OCI-LY7 (cell line): ENCODE data around the gene SUPT5H. TPM values are rescaled to one million over a fixed set of nuclear protein-coding genes. Genes with fewer than 3 reads are reported as not detected.

Experiments used
- BruUV-seq: library from RNA; stranded (reverse); fragments of 400-500 nt; replicated peaks from 2 replicates; lab custom pipeline; 2021; lab: Mats Ljungman, UMichigan
- CTCF ChIA-PET: fragments of 300-600 bp; sonication (Branson Sonifier 250); formaldehyde crosslinking; loops from one replicate; lab custom pipeline; 2022; ENCODE audit warnings: antibody characterized with exemption; ENCODE audit not compliant: unreplicated experiment; lab: Charles Lee
- POLR2A ChIA-PET: fragments of 300-600 bp; sonication (Branson Sonifier 250); formaldehyde crosslinking; loops from one replicate; lab custom pipeline; 2022; ENCODE audit warnings: antibody characterized with exemption; lab: Charles Lee
- DNase-seq: peaks from one replicate; pipeline ENCODE4 v3.0.0-alpha.2; 2015; ENCODE audit warnings: low spot score
- H2AFZ ChIP-seq: fragments of 200-600 bp; sonication (generic), shearing (Covaris generic); 2 replicates; pipeline ENCODE4 v1.6.1; 2014; ENCODE audit warnings: mild to moderate bottlenecking, antibody characterized with exemption, low read length, moderate library complexity
- H3K27ac ChIP-seq: fragments of 200-600 bp; sonication (generic); 2 replicates; pipeline ENCODE4 v1.5.1; 2014; ENCODE audit warnings: mixed run types, low read depth, mild to moderate bottlenecking, moderate library complexity, low read length, inconsistent platforms; ENCODE audit not compliant: poor library complexity, severe bottlenecking
- H3K36me3 ChIP-seq: fragments of 200-600 bp; sonication (generic); 2 replicates; pipeline ENCODE4 v1.6.1; 2014; ENCODE audit warnings: mild to moderate bottlenecking, antibody characterized with exemption, low read length, moderate library complexity, mixed read lengths; ENCODE audit not compliant: insufficient read depth
- H3K4me1 ChIP-seq: fragments of 200-600 bp; sonication (generic); 2 replicates; pipeline ENCODE4 v1.5.1; 2014; ENCODE audit warnings: mild to moderate bottlenecking, low read length; ENCODE audit not compliant: insufficient read depth, poor library complexity, severe bottlenecking
- H3K4me2 ChIP-seq: fragments of 200-600 bp; sonication (generic); 2 replicates; pipeline ENCODE4 v1.6.1; 2014; ENCODE audit warnings: mild to moderate bottlenecking, low read length
- H3K4me3 ChIP-seq: fragments of 200-600 bp; sonication (generic); 2 replicates; pipeline ENCODE4 v1.5.1; 2014; ENCODE audit warnings: mild to moderate bottlenecking, low read depth, low read length; ENCODE audit not compliant: poor library complexity, severe bottlenecking
- H3K79me2 ChIP-seq: fragments of 200-600 bp; sonication (generic); 2 replicates; pipeline ENCODE4 v1.6.1; 2016; ENCODE audit warnings: low read depth, mild to moderate bottlenecking, low read length, moderate library complexity, mixed read lengths; ENCODE audit not compliant: insufficient read depth
- H3K9me2 ChIP-seq: fragments of 200-600 bp; sonication (generic); 2 replicates; pipeline ENCODE4 v1.6.1; 2016; ENCODE audit warnings: mild to moderate bottlenecking, low read length, mixed read lengths; ENCODE audit not compliant: insufficient read depth
- H3K9me3 ChIP-seq: fragments of 200-600 bp; sonication (generic); 2 replicates; pipeline ENCODE4 v1.6.1; 2014; ENCODE audit warnings: mild to moderate bottlenecking, mixed run types, low read length, mixed read lengths
- H4K20me1 ChIP-seq: fragments of 200-600 bp; sonication (generic); 2 replicates; pipeline ENCODE4 v1.6.1; 2014; ENCODE audit warnings: mild to moderate bottlenecking, antibody characterized with exemption, low read length, moderate library complexity, mixed read lengths; ENCODE audit not compliant: insufficient read depth
- CTCF ChIP-seq: fragments of 200-600 bp; sonication (generic); conservative IDR thresholded peaks from 2 replicates; pipeline ENCODE4 v1.5.1; 2014; ENCODE audit warnings: mild to moderate bottlenecking, antibody characterized with exemption, low read length, moderate library complexity, mixed read lengths
- EZH2phosphoT487 ChIP-seq: fragments of 200-600 bp; sonication (generic); IDR thresholded peaks from 2 replicates; pipeline ENCODE4 v1.6.1; 2018; ENCODE audit warnings: low read depth, borderline replicate concordance, mild to moderate bottlenecking, mixed run types, antibody characterized with exemption, low read length, moderate library complexity, mixed read lengths
- intact Hi-C: fragments of 100-400 bp; cut with micrococcal nuclease; formaldehyde crosslinking; loops from one replicate; pipeline ENCODE4 v1.10.0; 2022; ENCODE audit not compliant: unreplicated experiment
- microRNA-seq: library from miRNA; unstranded; fragments of <30 nt; microRNA quantifications from one replicate; pipeline ENCODE4 v1.2.0, GENCODE V29; 2022; ENCODE audit warnings: borderline replicate concordance
- small RNA-seq: library from RNA; depleted of rRNA; stranded (forward); fragments of <200 nt; gene quantifications from one replicate; pipeline ENCODE3, GENCODE V24; 2014
- total RNA-seq, 2 experiments: library from RNA; depleted of rRNA in 1 of 2; stranded (reverse); fragments of >200 nt in 1 of 2; shearing (Covaris generic) in 1 of 2; gene quantifications; 2 replicates each; pipeline ENCODE4 v1.2.3, GENCODE V29; 2014 to 2022

The SUPT5H gene
- total RNA-seq, 2 experiments from 2014 or later: 70.1 to 175 TPM

GRCh38 chr19:39525205-39525604 lies 79.8 kb downstream of the SUPT5H start:
- Histone ChIP-seq H3K4me3 (no peak overlapping the region), H3K9me3 (no peaks in the 10 kb centered on the region), H2AFZ (no peak overlapping the region), H3K36me3 (peaks cover 3% of the 10 kb centered on the region; the same call in 1 of the 2 replicates), H3K9me2 (no peaks in the 10 kb centered on the region), H3K27ac (no peak overlapping the region), H3K4me2 (no peak overlapping the region), H3K79me2 (no peaks in the 10 kb centered on the region), H3K4me1 (peaks cover 2% of the 10 kb centered on the region), H4K20me1 (no peaks in the 10 kb centered on the region)
- intact Hi-C loops: no loop called here
- CTCF ChIA-PET: interaction anchor here (0.9 kb wide), 1 partner anchor 22 kb away, joined by 4 read pairs; no protein-coding TSS in a partner anchor
- TF ChIP-seq EZH2phosphoT487: no peak
- no peak for TF ChIP-seq CTCF
- BruUV-seq: no TSS peak
- no peak for DNase-seq
- POLR2A ChIA-PET: no interaction called here

Small RNAs within 50 kb of the gene (microRNA-seq; reads per million reads assigned to microRNA genes)
- gene MIR4530: not detected

Small RNAs within 50 kb of the gene (small RNA-seq; reads per million reads assigned to genes)
- gene MIR4530: not detected

Other genes starting within 250 kb of the SUPT5H start
- not detected in 2 replicates for gene NCCRP1, start 248.6 kb upstream of the SUPT5H start, total RNA-seq (2014; rRNA removed; shearing (Covaris generic))
- not detected in 2 replicates for gene NCCRP1, start 248.6 kb upstream of the SUPT5H start, total RNA-seq (2022)
- gene SYCN, start 241.3 kb upstream of the SUPT5H start, total RNA-seq (2014; rRNA removed; shearing (Covaris generic)): not detected in 2 replicates
- gene SYCN, start 241.3 kb upstream of the SUPT5H start, total RNA-seq (2022): not detected in 2 replicates
- gene IFNL3, start 200.6 kb upstream of the SUPT5H start, total RNA-seq (2014; rRNA removed; shearing (Covaris generic)): not detected in 2 replicates
- gene IFNL3, start 200.6 kb upstream of the SUPT5H start, total RNA-seq (2022): not detected in 2 replicates
- gene IFNL4, start 196.7 kb upstream of the SUPT5H start, total RNA-seq (2014; rRNA removed; shearing (Covaris generic)): not detected in 2 replicates
- gene IFNL4, start 196.7 kb upstream of the SUPT5H start, total RNA-seq (2022): not detected in 2 replicates
- not detected in 2 replicates for gene IFNL2, start 177.2 kb upstream of the SUPT5H start, total RNA-seq (2014; rRNA removed; shearing (Covaris generic))
- not detected in 2 replicates for gene IFNL2, start 177.2 kb upstream of the SUPT5H start, total RNA-seq (2022)
- gene IFNL1, start 149.2 kb upstream of the SUPT5H start, total RNA-seq (2014; rRNA removed; shearing (Covaris generic)): not detected in 2 replicates
- gene IFNL1, start 149.2 kb upstream of the SUPT5H start, total RNA-seq (2022): not detected in 2 replicates
- gene LRFN1, start 124.7 kb upstream of the SUPT5H start, total RNA-seq (2014; rRNA removed; shearing (Covaris generic)): 1.2 and 2.0 TPM in 2 replicates
- 2.8 and 3.6 TPM in 2 replicates for gene LRFN1, start 124.7 kb upstream of the SUPT5H start, total RNA-seq (2022)
- 135 and 183 TPM in 2 replicates for gene GMFG, start 109.5 kb upstream of the SUPT5H start, total RNA-seq (2014; rRNA removed; shearing (Covaris generic))
- 230 and 314 TPM in 2 replicates for gene GMFG, start 109.5 kb upstream of the SUPT5H start, total RNA-seq (2022)
- 46.2 and 59.4 TPM in 2 replicates for gene SAMD4B, start 103.2 kb upstream of the SUPT5H start, total RNA-seq (2014; rRNA removed; shearing (Covaris generic))
- gene SAMD4B, start 103.2 kb upstream of the SUPT5H start, total RNA-seq (2022): 60.0 and 68.8 TPM in 2 replicates
- gene PAF1, start 54.5 kb upstream of the SUPT5H start, total RNA-seq (2014; rRNA removed; shearing (Covaris generic)): 33.1 and 35.4 TPM in 2 replicates
- 45.9 and 46.8 TPM in 2 replicates for gene PAF1, start 54.5 kb upstream of the SUPT5H start, total RNA-seq (2022)
- 15.7 and 28.3 TPM in 2 replicates for gene MED29, start 54.2 kb upstream of the SUPT5H start, total RNA-seq (2014; rRNA removed; shearing (Covaris generic))
- 31.2 and 31.3 TPM in 2 replicates for gene MED29, start 54.2 kb upstream of the SUPT5H start, total RNA-seq (2022)
- gene ZFP36, start 38.7 kb upstream of the SUPT5H start, total RNA-seq (2014; rRNA removed; shearing (Covaris generic)): 19.4 and 21.8 TPM in 2 replicates
- gene ZFP36, start 38.7 kb upstream of the SUPT5H start, total RNA-seq (2022): 55.9 and 57.2 TPM in 2 replicates
- 28.3 and 30.4 TPM in 2 replicates for gene PLEKHG2, start 32.9 kb upstream of the SUPT5H start, total RNA-seq (2014; rRNA removed; shearing (Covaris generic))
- 65.9 and 68.2 TPM in 2 replicates for gene PLEKHG2, start 32.9 kb upstream of the SUPT5H start, total RNA-seq (2022)
- 538 and 634 TPM in 2 replicates for gene RPS16, start 9.6 kb upstream of the SUPT5H start, total RNA-seq (2014; rRNA removed; shearing (Covaris generic))
- gene RPS16, start 9.6 kb upstream of the SUPT5H start, total RNA-seq (2022): 3,661 and 4,044 TPM in 2 replicates
- 98.1 and 116 TPM in 2 replicates for gene TIMM50, start 35.3 kb downstream of the SUPT5H start, total RNA-seq (2014; rRNA removed; shearing (Covaris generic))
- gene TIMM50, start 35.3 kb downstream of the SUPT5H start, total RNA-seq (2022): 91.1 and 93.2 TPM in 2 replicates
- gene DLL3, start 53.4 kb downstream of the SUPT5H start, total RNA-seq (2014; rRNA removed; shearing (Covaris generic)): 3.4 and 4.4 TPM in 2 replicates
- gene DLL3, start 53.4 kb downstream of the SUPT5H start, total RNA-seq (2022): 3.2 and 4.4 TPM in 2 replicates
- not detected in 2 replicates for gene SELENOV, start 69.6 kb downstream of the SUPT5H start, total RNA-seq (2014; rRNA removed; shearing (Covaris generic))
- not detected in 2 replicates for gene SELENOV, start 69.6 kb downstream of the SUPT5H start, total RNA-seq (2022)
- gene EID2B, start 87.3 kb downstream of the SUPT5H start, total RNA-seq (2014; rRNA removed; shearing (Covaris generic)): 11.7 and 13.9 TPM in 2 replicates
- gene EID2B, start 87.3 kb downstream of the SUPT5H start, total RNA-seq (2022): 8.7 and 8.8 TPM in 2 replicates
- gene EID2, start 94.6 kb downstream of the SUPT5H start, total RNA-seq (2014; rRNA removed; shearing (Covaris generic)): 19.1 and 22.9 TPM in 2 replicates
- 17.3 and 20.7 TPM in 2 replicates for gene EID2, start 94.6 kb downstream of the SUPT5H start, total RNA-seq (2022)
- not detected in 2 replicates for gene LGALS13, start 156.9 kb downstream of the SUPT5H start, total RNA-seq (2014; rRNA removed; shearing (Covaris generic))
- not detected in 2 replicates for gene LGALS13, start 156.9 kb downstream of the SUPT5H start, total RNA-seq (2022)
- gene LGALS16, start 210.3 kb downstream of the SUPT5H start, total RNA-seq (2014; rRNA removed; shearing (Covaris generic)): not detected in 2 replicates
- gene LGALS16, start 210.3 kb downstream of the SUPT5H start, total RNA-seq (2022): not detected in 2 replicates